HUES6 (cell line): ENCODE results near the gene CNDP1.

ENCODE experiments used
- H3K27ac ChIP-seq: 2 replicates; pipeline ENCODE4 v1.7.0; 2013; ENCODE audit warnings: low read depth, mild to moderate bottlenecking, low read length, inconsistent platforms
- H3K27me3 ChIP-seq: 2 replicates; pipeline ENCODE4 v1.6.1; 2013; ENCODE audit warnings: low read length; ENCODE audit not compliant: control insufficient read depth, insufficient read depth
- H3K36me3 ChIP-seq: 2 replicates; pipeline ENCODE4 v1.6.1; 2013; ENCODE audit warnings: low read length; ENCODE audit not compliant: control insufficient read depth, insufficient read depth
- H3K4me1 ChIP-seq: 2 replicates; pipeline ENCODE4 v1.6.1; 2013; ENCODE audit warnings: low read length; ENCODE audit not compliant: control insufficient read depth, insufficient read depth
- H3K4me3 ChIP-seq: 2 replicates; pipeline ENCODE4 v1.5.1; 2013; ENCODE audit warnings: low read depth, low read length
- H3K9ac ChIP-seq: one replicate; pipeline ENCODE4 v1.6.1; 2013; ENCODE audit warnings: mild to moderate bottlenecking, low read length
- H3K9me3 ChIP-seq: 2 replicates; pipeline ENCODE4 v1.6.1; 2013; ENCODE audit warnings: low read depth, low read length; ENCODE audit not compliant: control insufficient read depth, insufficient read depth

CNDP1 gene

GRCh38 chr18:74514860-74515495 is 19.3 kb upstream of the CNDP1 start:
- H3K4me3 ChIP-seq, result no peak overlapping the region
- no peak overlapping the region for H3K27ac ChIP-seq
- peaks cover 93% of the 10 kb centered on the region for H3K36me3 ChIP-seq

GRCh38 chr18:74515620-74516231 is 18.6 kb upstream of the CNDP1 start:
- H3K4me3 ChIP-seq, result no peak overlapping the region
- H3K27me3 ChIP-seq, result no peaks in the 10 kb centered on the region
- no peaks in the 10 kb centered on the region for H3K9me3 ChIP-seq
- H3K4me1 ChIP-seq, result no peaks in the 10 kb centered on the region
- peaks cover 93% of the 10 kb centered on the region for H3K36me3 ChIP-seq
- H3K9ac ChIP-seq, result no peak overlapping the region
- H3K27ac ChIP-seq, result no peak overlapping the region

More at GRCh38 chr18:74514860-74515495, 19.3 kb upstream of the CNDP1 start:
- Histone ChIP-seq H3K9me3 (no peaks in the 10 kb centered on the region), H3K9ac (no peak overlapping the region), H3K4me1 (no peaks in the 10 kb centered on the region), H3K27me3 (no peaks in the 10 kb centered on the region)

GRCh38 chr18:74516271-74517235 is 17.7 kb upstream of the CNDP1 start:
- H3K9me3 ChIP-seq, result no peaks in the 10 kb centered on the region
- no peak overlapping the region for H3K4me3 ChIP-seq
- no peaks in the 10 kb centered on the region for H3K27me3 ChIP-seq
- peaks cover 95% of the 10 kb centered on the region for H3K36me3 ChIP-seq
- H3K9ac ChIP-seq, result no peak overlapping the region
- no peak overlapping the region for H3K27ac ChIP-seq
- H3K4me1 ChIP-seq, result no peaks in the 10 kb centered on the region

- H3K4me3 ChIP-seq, result no peak overlapping the region
- no peaks in the 10 kb centered on the region for H3K4me1 ChIP-seq
- H3K9ac ChIP-seq, result no peak overlapping the region
- H3K9me3 ChIP-seq, result 0 out of 2 replicates have a peak, but pooled peaks cover 1% of the 10 kb centered on the region
- H3K36me3 ChIP-seq, result peaks cover 92% of the 10 kb centered on the region
- no peak overlapping the region for H3K27ac ChIP-seq
- no peaks in the 10 kb centered on the region for H3K27me3 ChIP-seq
Observed at GRCh38 chr18:74517236-74517630, 17.1 kb upstream of the CNDP1 start.

GRCh38 chr18:74518456-74519295 is 15.6 kb upstream of the CNDP1 start:
- Histone ChIP-seq H3K36me3 (peaks cover 81% of the 10 kb centered on the region), H3K9me3 (peaks cover 7% of the 10 kb centered on the region; the same call in 1 of the 2 replicates), H3K27ac (no peak overlapping the region), H3K4me3 (no peak overlapping the region), H3K27me3 (no peaks in the 10 kb centered on the region), H3K9ac (no peak overlapping the region), H3K4me1 (no peaks in the 10 kb centered on the region)

- Histone ChIP-seq H3K9me3 (peaks cover 7% of the 10 kb centered on the region; the same call in 1 of the 2 replicates), H3K4me1 (no peaks in the 10 kb centered on the region), H3K4me3 (no peak overlapping the region), H3K36me3 (peaks cover 75% of the 10 kb centered on the region), H3K9ac (no peak overlapping the region), H3K27ac (no peak overlapping the region), H3K27me3 (no peaks in the 10 kb centered on the region)
Observed at GRCh38 chr18:74519320-74520095, 14.8 kb upstream of the CNDP1 start.

- H3K9me3 ChIP-seq, result peaks cover 7% of the 10 kb centered on the region; the same call in 1 of the 2 replicates
- no peaks in the 10 kb centered on the region for H3K4me1 ChIP-seq
- H3K36me3 ChIP-seq, result peaks cover 67% of the 10 kb centered on the region
- no peak overlapping the region for H3K27ac ChIP-seq
- H3K9ac ChIP-seq, result no peak overlapping the region
- H3K4me3 ChIP-seq, result no peak overlapping the region
- H3K27me3 ChIP-seq, result no peaks in the 10 kb centered on the region
Observed at GRCh38 chr18:74520096-74520833, 14.0 kb upstream of the CNDP1 start.

GRCh38 chr18:74521068-74521725 is 13.1 kb upstream of the CNDP1 start:
- Histone ChIP-seq H3K36me3 (peaks cover 58% of the 10 kb centered on the region), H3K9me3 (peaks cover 7% of the 10 kb centered on the region; the same call in 1 of the 2 replicates), H3K4me3 (no peak overlapping the region), H3K27me3 (no peaks in the 10 kb centered on the region), H3K9ac (no peak overlapping the region), H3K27ac (no peak overlapping the region), H3K4me1 (no peaks in the 10 kb centered on the region)
